NCI-H2196 (cell line): Measurements from ENCODE around the gene LRRC19.

Source experiments
- DNase-seq: peaks from one replicate; lab custom pipeline; 2025; ENCODE audit not compliant: unreplicated experiment; lab: John Stamatoyannopoulos, UW

LRRC19 gene

GRCh38 chr9:26955921-26956859 is 49.3 kb downstream of the LRRC19 start, which contains the start of gene IFT74:
TSS of gene IFT74 (plus strand) at chr9:26956412. CDS start at chr9:26961968, 5,556 bp downstream.
- peak; percentile 97 for DNase-seq

- DNase-seq, result peak; percentile 10
These were observed 50.1 kb downstream of the LRRC19 start for GRCh38 chr9:26955222-26955903.

DNA sequence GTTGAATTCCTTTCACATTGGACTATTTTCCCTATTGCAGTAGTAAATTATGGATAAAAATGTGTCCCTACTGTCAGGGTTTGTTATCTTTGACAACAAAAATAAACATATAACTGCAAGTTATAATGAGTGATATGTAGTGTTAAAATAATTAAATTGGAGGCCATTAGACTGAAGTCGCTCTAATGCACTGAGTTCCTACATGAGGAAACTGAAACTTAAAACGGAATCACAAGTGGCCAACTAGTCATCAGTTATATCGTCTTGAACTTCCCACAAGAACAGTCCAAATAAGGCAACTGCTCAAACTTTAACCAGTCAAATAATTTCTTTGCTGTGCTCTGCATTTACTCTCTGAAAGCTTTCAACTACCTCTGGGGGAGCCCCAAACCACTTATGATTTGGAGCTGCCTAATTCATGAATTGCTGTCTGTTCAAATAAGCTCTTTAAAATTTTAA is 51.4 kb downstream of the LRRC19 start:
- DNase-seq, result no peak

GRCh38 chr9:26951794-26952193 is 53.7 kb downstream of the LRRC19 start:
- no peak for DNase-seq

- DNase-seq, result no peak
These were observed 55.0 kb downstream of the LRRC19 start for GRCh38 chr9:26950521-26950920.

DNA sequence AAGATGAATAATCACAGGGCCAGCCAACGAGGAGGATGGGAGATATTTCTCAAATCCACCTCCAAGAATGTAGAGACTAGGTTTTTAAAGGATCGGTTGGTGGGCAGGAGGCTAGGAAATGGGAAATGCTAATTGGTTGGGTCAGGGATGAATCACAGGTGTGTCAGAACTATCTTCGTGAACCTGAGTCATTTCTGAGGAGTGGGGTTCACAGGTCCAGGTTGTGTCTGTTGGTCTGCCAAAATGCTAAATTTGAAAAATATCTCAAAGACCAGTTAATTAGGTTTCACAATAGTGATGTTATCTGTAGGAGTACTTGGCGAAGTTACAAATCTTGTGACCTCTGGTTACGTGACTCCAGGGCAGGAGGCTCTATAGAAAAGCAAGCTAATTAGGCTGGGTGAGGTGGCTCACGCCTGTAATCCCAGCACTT is 55.8 kb downstream of the LRRC19 start:
- DNase-seq, result no peak

GRCh38 chr9:26947736-26948135 is 57.7 kb downstream of the LRRC19 start:
- no peak for DNase-seq

- peak; percentile 97 for DNase-seq
These were observed 58.4 kb downstream of the LRRC19 start, which contains the start of gene PLAA for GRCh38 chr9:26946753-26947727. TSS of gene PLAA (minus strand) at chr9:26947242. CDS start at chr9:26947045, 197 bp downstream.

DNA sequence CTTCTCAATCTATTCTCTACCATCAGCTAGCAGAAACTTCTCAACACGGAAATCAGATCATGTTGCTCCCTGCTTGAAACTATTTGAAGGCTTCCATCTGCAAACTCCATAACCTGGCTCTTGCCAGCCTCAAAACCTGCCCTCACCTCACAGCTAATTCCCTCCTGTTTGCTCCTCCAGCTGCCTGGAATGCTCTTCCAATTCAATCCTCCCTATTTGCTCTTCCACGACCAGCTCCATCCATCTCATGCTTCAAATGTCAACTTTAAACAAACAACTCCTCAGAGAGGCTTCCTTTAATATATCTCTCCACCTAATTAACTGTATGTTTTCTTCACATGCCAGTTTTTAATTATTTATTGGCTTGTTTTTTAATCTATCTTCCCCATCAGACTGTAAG is 59.9 kb downstream of the LRRC19 start:
- DNase-seq, result no peak
